HG03457 (cell line): ENCODE results near the gene TBCD.
"Not testable (repeated sequence)": the region's sequence is repeated elsewhere in the genome, so short reads cannot be mapped to it uniquely, and the experiment has no call there.

Source experiments
- ATAC-seq: cut with Tn5 transposase; IDR thresholded peaks from one replicate; pipeline ENCODE4 v1.9.1; 2021; ENCODE audit warnings: moderate number of reproducible peaks; ENCODE audit not compliant: unreplicated experiment

The TBCD gene

GRCh38 chr17:82726427-82726826 is 25.4 kb upstream of the TBCD start:
- no peak for ATAC-seq

GRCh38 chr17:82729479-82730260 is 22.2 kb upstream of the TBCD start:
- no peak for ATAC-seq

- no peak for ATAC-seq
Measured at GRCh38 chr17:82732118-82732743, 19.6 kb upstream of the TBCD start.

- ATAC-seq = no peak
Measured at GRCh38 chr17:82734987-82735866, 16.6 kb upstream of the TBCD start, which contains the start of gene FN3K. Gene FN3K, plus strand, starts transcription at chr17:82735615. Its CDS starts 22 bp downstream, at chr17:82735637.

GRCh38 chr17:82736511-82737185 is 15.2 kb upstream of the TBCD start:
- ATAC-seq = no peak

- ATAC-seq = no peak
Measured at GRCh38 chr17:82737967-82738877, 13.6 kb upstream of the TBCD start.

- ATAC-seq = no peak
Measured at GRCh38 chr17:82740906-82741759, 10.7 kb upstream of the TBCD start.

GRCh38 chr17:82743344-82744219 is 8.3 kb upstream of the TBCD start:
- ATAC-seq = no peak

GRCh38 chr17:82744736-82745135 is 7.1 kb upstream of the TBCD start:
- not testable (repeated sequence) for ATAC-seq

- no peak for ATAC-seq
Measured at GRCh38 chr17:82745524-82745923, 6.3 kb upstream of the TBCD start.

GRCh38 chr17:82748756-82749155 is 3.1 kb upstream of the TBCD start:
- no peak for ATAC-seq

GRCh38 chr17:82750241-82750908 is 1.5 kb upstream of the TBCD start:
- ATAC-seq = no peak

- no peak for ATAC-seq
Measured at GRCh38 chr17:82751171-82751570, 694 bp upstream of the TBCD start.

- ATAC-seq = peak; percentile 21
Measured at GRCh38 chr17:82752371-82753200, 721 bp downstream of the TBCD start.

- ATAC-seq = no peak
Measured at GRCh38 chr17:82753201-82753464, 1.3 kb downstream of the TBCD start.

- no peak for ATAC-seq
Measured at GRCh38 chr17:82754297-82755208, 2.7 kb downstream of the TBCD start.
